NOMO-1 treated with DMSO at 0.1 percent for 48 hours (cell line): ENCODE data around the gene BBOF1.
"Not testable (repeated sequence)": the region's sequence is repeated elsewhere in the genome, so short reads cannot be mapped to it uniquely, and the experiment has no call there.

ENCODE experiments used
- DNase-seq: peaks from one replicate; lab custom pipeline; 2025; ENCODE audit not compliant: unreplicated experiment; lab: John Stamatoyannopoulos, UW

Gene BBOF1

GRCh38 chr14:74018586-74019407, at the start of gene BBOF1, which contains the start of gene ENTPD5:
BBOF1 (plus strand) TSS chr14:74019349; CDS start chr14:74019479, 130 bp downstream.
ENTPD5 (minus strand) TSS chr14:74019288; CDS start chr14:73988102, 31,186 bp downstream.
- DNase-seq, result peak; percentile 76

GRCh38 chr14:73973497-73973896, 45.7 kb upstream of the BBOF1 start:
- DNase-seq, result no peak

- no peak for DNase-seq
Observed at GRCh38 chr14:73976125-73976524, 43.0 kb upstream of the BBOF1 start.

GRCh38 chr14:73977896-73978295, 41.3 kb upstream of the BBOF1 start:
- DNase-seq, result no peak

- no peak for DNase-seq
Observed at GRCh38 chr14:73988065-73988464, 31.1 kb upstream of the BBOF1 start.

GRCh38 chr14:73988656-73989055, 30.5 kb upstream of the BBOF1 start:
- DNase-seq, result not testable (repeated sequence)

GRCh38 chr14:73991092-73991491, 28.1 kb upstream of the BBOF1 start:
- no peak for DNase-seq

- DNase-seq, result not testable (repeated sequence)
Observed at GRCh38 chr14:73994926-73995325, 24.2 kb upstream of the BBOF1 start.

GRCh38 chr14:73995977-73996378, 23.2 kb upstream of the BBOF1 start:
- DNase-seq, result no peak

GRCh38 chr14:73996731-73997107, 22.4 kb upstream of the BBOF1 start:
- no peak for DNase-seq

GRCh38 chr14:73997108-73997943, 21.8 kb upstream of the BBOF1 start:
- no peak for DNase-seq

GRCh38 chr14:73997944-73998447, 21.2 kb upstream of the BBOF1 start:
- no peak for DNase-seq

- no peak for DNase-seq
Observed at GRCh38 chr14:73998726-73999125, 20.4 kb upstream of the BBOF1 start.

- not testable (repeated sequence) for DNase-seq
Observed at GRCh38 chr14:74005664-74006063, 13.5 kb upstream of the BBOF1 start.

GRCh38 chr14:74008843-74009499, 10.2 kb upstream of the BBOF1 start:
- DNase-seq, result no peak

GRCh38 chr14:74014299-74014698, 4.8 kb upstream of the BBOF1 start:
- DNase-seq, result no peak

- no peak for DNase-seq
Observed at GRCh38 chr14:74015176-74015575, 4.0 kb upstream of the BBOF1 start.

- DNase-seq, result no peak
Observed at GRCh38 chr14:74015963-74016362, 3.2 kb upstream of the BBOF1 start.

GRCh38 chr14:74018174-74018585, 969 bp upstream of the BBOF1 start:
- DNase-seq, result peak; percentile 33

GRCh38 chr14:74019408-74020137, 424 bp downstream of the BBOF1 start:
- DNase-seq, result no peak
